Mesenchymal stem cell (in vitro differentiated cells and primary cell): Measurements from ENCODE around the gene KIF1A.

Experiments used
- DNase-seq: peaks from one replicate; pipeline ENCODE4 v3.0.0-alpha.2; 2013
- H2AFZ ChIP-seq: one replicate; pipeline ENCODE4 v1.6.1; 2013; ENCODE audit warnings: low read depth, mild to moderate bottlenecking, control low read depth, inconsistent platforms, low read length, moderate library complexity
- H2AK5ac ChIP-seq: 2 replicates; pipeline ENCODE4 v1.6.1; 2013; ENCODE audit warnings: low read length, moderate library complexity, mild to moderate bottlenecking, inconsistent platforms; ENCODE audit not compliant: severe bottlenecking
- H2BK120ac ChIP-seq: one replicate; pipeline ENCODE4 v1.6.1; 2013; ENCODE audit warnings: low read depth, mild to moderate bottlenecking, inconsistent platforms, low read length, moderate library complexity
- H2BK12ac ChIP-seq, 2 experiments: one replicate each; pipeline ENCODE4 v1.6.1; 2013; ENCODE audit warnings: inconsistent platforms in 2 of 2, low read length in 2 of 2, mild to moderate bottlenecking in 2 of 2, moderate library complexity in 2 of 2, control low read depth in 1 of 2
- H2BK15ac ChIP-seq: one replicate; pipeline ENCODE4 v1.6.1; 2013; ENCODE audit warnings: mild to moderate bottlenecking, low read depth, inconsistent platforms; ENCODE audit not compliant: poor library complexity, severe bottlenecking
- H2BK5ac ChIP-seq: 2 replicates; pipeline ENCODE4 v1.6.1; 2013; ENCODE audit warnings: low read depth, mild to moderate bottlenecking, low read length, control low read depth, inconsistent platforms; ENCODE audit not compliant: poor library complexity, severe bottlenecking
- H3K14ac ChIP-seq, 2 experiments: one replicate each; pipeline ENCODE4 v1.6.1; 2013; ENCODE audit warnings: inconsistent platforms in 2 of 2, low read length in 2 of 2, control low read depth in 1 of 2, mild to moderate bottlenecking in 1 of 2, moderate library complexity in 1 of 2
- H3K18ac ChIP-seq, 2 experiments: one replicate each; pipeline ENCODE4 v1.6.1; 2013; ENCODE audit warnings: inconsistent platforms in 2 of 2, low read length in 2 of 2, control low read depth in 1 of 2, low read depth in 1 of 2, mild to moderate bottlenecking in 1 of 2
- H3K23ac ChIP-seq, 2 experiments: one replicate each; pipeline ENCODE4 v1.6.1; 2013; ENCODE audit warnings: inconsistent platforms in 2 of 2, low read length in 2 of 2, mild to moderate bottlenecking in 2 of 2, moderate library complexity in 2 of 2, control low read depth in 1 of 2
- H3K27ac ChIP-seq: 2 replicates; pipeline ENCODE4 v1.5.1; 2013; ENCODE audit warnings: mild to moderate bottlenecking, moderate library complexity, low read length, control low read depth, inconsistent platforms; ENCODE audit not compliant: poor library complexity, severe bottlenecking
- H3K27me3 ChIP-seq, 2 experiments: 2 replicates each; pipeline versions ENCODE4 v1.6.1 to v1.7.0; 2013; ENCODE audit warnings: low read length in 2 of 2, mild to moderate bottlenecking in 2 of 2, moderate library complexity in 2 of 2, control low read depth in 1 of 2, inconsistent platforms in 1 of 2; ENCODE audit not compliant: control insufficient read depth in 1 of 2, insufficient read depth in 1 of 2
- H3K36me3 ChIP-seq, 2 experiments: 2 replicates each; pipeline versions ENCODE4 v1.6.1 to v1.7.0; 2013; ENCODE audit warnings: low read length in 2 of 2, control low read depth in 1 of 2, inconsistent platforms in 1 of 2, low read depth in 1 of 2, mild to moderate bottlenecking in 1 of 2; ENCODE audit not compliant: insufficient read depth in 2 of 2, control insufficient read depth in 1 of 2
- H3K4ac ChIP-seq, 2 experiments: one replicate each; pipeline ENCODE4 v1.6.1; 2013; ENCODE audit warnings: inconsistent platforms in 2 of 2, low read length in 2 of 2, mild to moderate bottlenecking in 2 of 2, moderate library complexity in 2 of 2, control low read depth in 1 of 2, low read depth in 1 of 2
- H3K4me1 ChIP-seq: 2 replicates; pipeline ENCODE4 v1.6.1; 2013; ENCODE audit warnings: low read depth, low read length, control low read depth; ENCODE audit not compliant: control insufficient read depth, insufficient read depth
- H3K4me2 ChIP-seq: 2 replicates; pipeline ENCODE4 v1.6.1; 2013; ENCODE audit warnings: low read length, mild to moderate bottlenecking, inconsistent platforms; ENCODE audit not compliant: poor library complexity, severe bottlenecking
- H3K4me3 ChIP-seq, 2 experiments: 2 replicates each; pipeline versions ENCODE4 v1.5.1 to v1.7.0; 2013; ENCODE audit warnings: low read length in 2 of 2, mild to moderate bottlenecking in 2 of 2, control low read depth in 1 of 2, low read depth in 1 of 2; ENCODE audit not compliant: insufficient read depth in 1 of 2
- H3K79me1 ChIP-seq: replicated peaks from 2 replicates; pipeline ENCODE4 v1.6.1; 2013; ENCODE audit warnings: mild to moderate bottlenecking, control low read depth, low read length, inconsistent platforms; ENCODE audit not compliant: poor library complexity, severe bottlenecking
- H3K9ac ChIP-seq: 2 replicates; pipeline ENCODE4 v1.7.0; 2013; ENCODE audit warnings: mild to moderate bottlenecking, low read length, moderate library complexity
- H3K9me3 ChIP-seq: 2 replicates; pipeline ENCODE4 v1.7.0; 2013; ENCODE audit warnings: mild to moderate bottlenecking, low read length; ENCODE audit not compliant: control insufficient read depth
- H4K8ac ChIP-seq: one replicate; pipeline ENCODE4 v1.6.1; 2013; ENCODE audit warnings: inconsistent platforms, mild to moderate bottlenecking, low read length, moderate library complexity
- H4K91ac ChIP-seq: one replicate; pipeline ENCODE4 v1.6.1; 2013; ENCODE audit warnings: mild to moderate bottlenecking, low read length, inconsistent platforms
- WGBS: methylation state at CpG from one replicate; pipeline ENCODE4 v1.1.7; 2013; ENCODE audit warnings: mixed read lengths; 5-methylcytosine and 5-hydroxymethylcytosine counted together

Gene KIF1A

DNA sequence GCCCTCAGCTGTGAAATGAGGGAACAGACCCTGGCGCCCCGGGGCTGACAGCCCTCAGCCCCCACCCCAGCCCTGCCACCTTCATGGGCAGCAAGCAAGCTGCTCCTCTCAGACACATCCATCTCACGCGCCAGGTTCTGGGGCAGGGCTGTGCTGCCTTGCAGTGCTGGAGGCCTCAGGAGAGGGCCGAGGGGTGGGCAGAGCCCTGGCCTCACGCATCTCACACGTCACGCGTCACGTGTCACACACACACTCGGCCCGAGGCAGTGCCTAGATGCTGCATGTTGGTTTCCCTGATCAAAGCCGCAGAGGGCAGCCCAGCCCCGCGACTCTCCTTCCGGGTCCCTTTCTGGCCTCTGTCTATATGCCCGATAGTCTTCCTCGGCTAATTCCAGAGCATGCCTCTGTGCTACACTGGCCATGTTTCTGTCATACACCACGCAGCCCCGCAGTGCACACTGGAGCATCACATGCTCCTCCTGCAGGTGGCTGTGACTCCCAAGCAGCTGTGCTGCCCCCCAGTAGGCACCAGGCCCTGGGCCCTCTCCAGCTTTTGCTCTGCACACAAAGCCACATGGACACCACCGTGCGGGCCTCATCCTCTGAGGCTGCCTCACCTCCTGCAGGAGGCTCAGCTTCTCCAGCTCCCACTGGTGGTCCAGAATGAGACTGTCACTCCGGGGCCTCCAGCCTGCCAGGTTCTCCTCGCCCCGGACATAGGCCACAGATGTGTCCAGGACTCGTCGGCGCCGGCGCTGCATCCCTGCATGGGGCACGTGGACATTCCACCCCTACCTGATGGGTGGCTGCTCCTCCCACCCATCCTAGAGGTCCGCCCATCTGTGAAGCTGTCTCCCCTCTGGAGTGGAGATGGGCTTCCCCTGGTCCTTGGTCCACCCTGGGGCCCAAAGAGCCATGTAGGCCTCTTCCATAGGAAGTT, 97.0 kb downstream of the KIF1A start:
- Histone ChIP-seq H2BK15ac (no peak overlapping the region), H3K36me3 (no peaks in the 10 kb centered on the region), H3K14ac (peak overlapping the region in 1 of 2 experiments; percentile 20), H2BK5ac (no peak overlapping the region), H4K8ac (no peak overlapping the region), H3K23ac (no peak overlapping the region), H2BK12ac (no peak overlapping the region), H4K91ac (peak overlapping the region; percentile 40), H3K27ac (no peak overlapping the region), H2BK120ac (no peak overlapping the region), H3K9me3 (no peaks in the 10 kb centered on the region), H3K4me1 (no peaks in the 10 kb centered on the region), H3K79me1 (no peaks in the 10 kb centered on the region), H2AK5ac (no peak overlapping the region), H3K4me2 (no peak overlapping the region), H3K4ac (no peak overlapping the region), H3K9ac (no peak overlapping the region), H3K4me3 (no peak overlapping the region), H3K27me3 (peaks cover 0 to 63% of the 10 kb centered on the region in 2 experiments), H3K18ac (no peak overlapping the region), H2AFZ (no peak overlapping the region)
- WGBS, result 89% methylated on average over 32 of the region's 32 CpGs
- DNase-seq, result no peak

DNA sequence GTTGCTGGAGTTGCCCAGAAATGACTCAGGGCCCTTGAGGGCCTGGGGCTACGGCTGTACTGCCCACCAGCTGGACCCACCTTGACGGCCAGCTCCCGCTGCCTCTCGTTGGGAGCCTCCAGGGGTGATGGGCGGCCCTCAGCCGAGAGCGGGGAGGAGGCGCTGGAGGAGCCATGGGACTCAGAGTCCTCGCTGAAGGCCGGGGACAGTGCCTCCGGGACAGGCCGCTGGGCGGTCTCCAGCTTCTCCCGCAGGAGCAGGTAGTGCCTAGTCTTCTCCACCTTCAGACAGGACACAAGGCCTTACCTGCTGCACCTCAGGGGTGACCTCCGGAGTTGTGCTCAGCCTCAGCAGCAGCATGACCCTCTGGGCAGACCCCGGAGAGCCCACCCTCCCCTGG, 97.6 kb downstream of the KIF1A start:
- Histone ChIP-seq H2BK120ac (no peak overlapping the region), H3K4me3 (no peak overlapping the region), H3K27ac (no peak overlapping the region), H3K14ac (no peak overlapping the region), H3K79me1 (no peaks in the 10 kb centered on the region), H3K9ac (no peak overlapping the region), H4K91ac (no peak overlapping the region), H3K4me2 (no peak overlapping the region), H3K4ac (no peak overlapping the region), H2BK15ac (no peak overlapping the region), H2BK5ac (peak overlapping the region; percentile 46), H2AFZ (no peak overlapping the region), H2BK12ac (no peak overlapping the region), H2AK5ac (no peak overlapping the region), H3K9me3 (no peaks in the 10 kb centered on the region), H3K23ac (no peak overlapping the region), H3K36me3 (no peaks in the 10 kb centered on the region), H3K4me1 (no peaks in the 10 kb centered on the region), H4K8ac (no peak overlapping the region), H3K18ac (no peak overlapping the region), H3K27me3 (peaks cover 0 to 63% of the 10 kb centered on the region in 2 experiments)
- WGBS, result 88% methylated on average over 16 of the region's 16 CpGs
- no peak for DNase-seq

DNA sequence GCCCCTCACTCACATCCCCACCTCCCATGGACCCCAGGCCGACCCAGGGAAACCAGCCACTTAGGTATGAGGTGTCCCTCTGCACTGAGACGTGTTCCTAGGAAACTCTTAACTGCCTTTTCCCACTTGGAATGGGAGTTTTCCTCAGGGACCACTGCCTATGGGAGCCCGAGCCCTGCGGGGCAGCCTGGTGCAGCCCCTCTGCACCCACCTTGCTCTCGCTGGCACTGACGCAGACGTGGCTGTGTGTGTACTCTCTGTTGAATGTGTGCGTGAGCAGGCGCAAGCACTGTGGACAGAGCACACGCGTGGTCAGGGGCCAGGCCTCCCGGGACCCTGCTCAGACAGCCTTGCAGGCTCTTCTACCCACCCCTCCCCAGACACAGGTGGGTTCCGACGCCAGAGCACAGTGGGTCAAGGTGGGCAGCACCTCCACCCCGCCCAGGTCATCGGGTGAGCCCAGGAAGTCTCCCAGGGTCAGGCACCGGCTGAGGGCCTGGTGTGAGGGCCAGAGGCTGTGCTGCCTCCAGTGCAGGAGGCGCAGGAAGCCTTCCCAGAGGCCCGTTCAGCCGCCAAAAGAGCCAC, 98.3 kb downstream of the KIF1A start:
- Histone ChIP-seq H4K8ac (no peak overlapping the region), H2BK5ac (no peak overlapping the region), H3K4me1 (no peaks in the 10 kb centered on the region), H3K79me1 (no peaks in the 10 kb centered on the region), H3K27me3 (peaks cover 0 to 58% of the 10 kb centered on the region in 2 experiments), H2BK15ac (no peak overlapping the region), H3K36me3 (no peaks in the 10 kb centered on the region), H3K14ac (no peak overlapping the region), H3K4me2 (no peak overlapping the region), H3K27ac (no peak overlapping the region), H2AK5ac (no peak overlapping the region), H3K9ac (no peak overlapping the region), H3K9me3 (no peaks in the 10 kb centered on the region), H3K4ac (no peak overlapping the region), H2BK120ac (no peak overlapping the region), H2BK12ac (no peak overlapping the region), H3K4me3 (no peak overlapping the region), H3K23ac (no peak overlapping the region), H4K91ac (no peak overlapping the region), H2AFZ (no peak overlapping the region), H3K18ac (no peak overlapping the region)
- WGBS, result 94% methylated on average over 20 of the region's 20 CpGs
- DNase-seq, result no peak
